ENCODE data around the gene NSRP1. TPM values are rescaled to one million over a fixed set of nuclear protein-coding genes. Genes with fewer than 3 reads are reported as not detected.

Gene NSRP1
- total and polyA plus RNA-seq, 2 of the 13 experiments (the other 11 are each of a cell fraction or from before 2014, with no cell fraction given) = 7.0 to 14.3 TPM

- no peak for FAIRE-seq
- no peak for TF ChIP-seq SNAPC2 (CRISPR knock-in tag; IDR thresholded peaks at IDR 0.05)
- no peak for TF ChIP-seq MYC (CRISPR knock-in tag; IDR thresholded peaks at IDR 0.05; ENCODE audit: borderline replicate concordance)
- no peak for TF ChIP-seq ZBTB21 (CRISPR knock-in tag; IDR thresholded peaks at IDR 0.05)
- TF ChIP-seq SP140L (CRISPR knock-in tag; IDR thresholded peaks at IDR 0.05; ENCODE audit: borderline replicate concordance) = no peak
- TF ChIP-seq ZNF451 (CRISPR knock-in tag; IDR thresholded peaks at IDR 0.05) = no peak
- no peak for TF ChIP-seq ZFX (CRISPR knock-in tag; IDR thresholded peaks at IDR 0.05; ENCODE audit: low read depth)
- no peak for TF ChIP-seq MEF2D (CRISPR knock-in tag; IDR thresholded peaks at IDR 0.05)
- H3K9ac ChIP-seq (ENCODE audit: insufficient read depth, low read depth, low read length) = no peak overlapping the region
- no peak overlapping the region for H3K27ac ChIP-seq (ENCODE audit: extremely low read length, insufficient read depth, low read length)
- no TSS peak for BruUV-seq (replicated peaks)
- CTCF ChIA-PET (ENCODE audit: low intra/inter-chr PET ratio, low total read pairs) = interaction anchor here (3.5 kb wide), 1 partner anchor 64 kb away, joined by 20 read pairs; no protein-coding TSS in a partner anchor
- H3K79me2 ChIP-seq (ENCODE audit: insufficient read depth, low read length) = no peaks in the 10 kb centered on the region
- no peaks in the 10 kb centered on the region for H3K36me3 ChIP-seq (replicated peaks in 1 of 2; ENCODE audit: control insufficient read depth in 1 of 2, insufficient read depth in 2 of 2, low read length in 2 of 2)
- POLR2A ChIA-PET = no interaction called here
- ATAC-seq = no peak
- no peaks in the 10 kb centered on the region for H3K9me3 ChIP-seq (ENCODE audit: low read length)
- intact Hi-C loops (cut with micrococcal nuclease; ENCODE audit: unreplicated experiment) (loop anchor here (10.0 kb wide), 2 partner anchors 156 to 286 kb away; partner anchors contain the start of gene SSH2), in situ Hi-C loops (cut with HindIII; ENCODE audit: extremely low pct_ligation_motif_present, low pct_unique_long_range_greater_than_20kb) (no loop called here)
- no peaks in the 10 kb centered on the region for H4K20me1 ChIP-seq (ENCODE audit: insufficient read depth, low read length)
- peaks cover 0 to 23% of the 10 kb centered on the region in 2 experiments; a peak in 2 of 5 replicates for H3K27me3 ChIP-seq (ENCODE audit: control insufficient read depth in 1 of 2, insufficient read depth in 2 of 2, low read length in 2 of 2)
- DNase-seq (ENCODE audit: low spot score) = no peak
- 28% methylated on average over 4 of the region's 4 CpGs for WGBS (ENCODE audit: low lambda C conversion rate)
- H2AFZ ChIP-seq (ENCODE audit: low read length) = no peak overlapping the region
- H3K4me3 ChIP-seq (replicated peaks in 1 of 3; ENCODE audit: insufficient read depth in 1 of 3, low read depth in 2 of 3, low read length in 3 of 3) = no peak overlapping the region
- peaks cover 10% of the 10 kb centered on the region for H3K4me1 ChIP-seq (ENCODE audit: insufficient read depth, low read length)
- no peak overlapping the region for H3K4me2 ChIP-seq (ENCODE audit: low read depth, low read length)
Measured at GRCh38 chr17:30091121-30091670, 25.4 kb upstream of the NSRP1 start.

GRCh38 chr17:30091771-30092170, 24.8 kb upstream of the NSRP1 start:
- Histone ChIP-seq H3K9me3 (ENCODE audit: low read length) (no peaks in the 10 kb centered on the region), H4K20me1 (ENCODE audit: insufficient read depth, low read length) (no peaks in the 10 kb centered on the region), H3K27ac (ENCODE audit: extremely low read length, insufficient read depth, low read length) (no peak overlapping the region), H3K4me1 (ENCODE audit: insufficient read depth, low read length) (peaks cover 10% of the 10 kb centered on the region), H3K36me3 (replicated peaks in 1 of 2; ENCODE audit: control insufficient read depth in 1 of 2, insufficient read depth in 2 of 2, low read length in 2 of 2) (no peaks in the 10 kb centered on the region), H3K4me3 (replicated peaks in 1 of 3; ENCODE audit: insufficient read depth in 1 of 3, low read depth in 2 of 3, low read length in 3 of 3) (no peak overlapping the region), H3K27me3 (ENCODE audit: control insufficient read depth in 1 of 2, insufficient read depth in 2 of 2, low read length in 2 of 2) (peaks cover 0 to 23% of the 10 kb centered on the region in 2 experiments; a peak in 2 of 5 replicates), H2AFZ (ENCODE audit: low read length) (no peak overlapping the region), H3K4me2 (ENCODE audit: low read depth, low read length) (no peak overlapping the region), H3K9ac (ENCODE audit: insufficient read depth, low read depth, low read length) (no peak overlapping the region), H3K79me2 (ENCODE audit: insufficient read depth, low read length) (no peaks in the 10 kb centered on the region)
- no peak for ATAC-seq
- CTCF ChIA-PET (ENCODE audit: low intra/inter-chr PET ratio, low total read pairs) = interaction anchor here (3.5 kb wide), 1 partner anchor 65 kb away, joined by 20 read pairs; no protein-coding TSS in a partner anchor
- DNase-seq (ENCODE audit: low spot score) = no peak
- POLR2A ChIA-PET = no interaction called here
- FAIRE-seq = no peak
- 52% methylated on average over 6 of the region's 6 CpGs for WGBS (ENCODE audit: low lambda C conversion rate)
- in situ Hi-C loops (cut with HindIII; ENCODE audit: extremely low pct_ligation_motif_present, low pct_unique_long_range_greater_than_20kb) (no loop called here), intact Hi-C loops (cut with micrococcal nuclease; ENCODE audit: unreplicated experiment) (loop anchor here (10.0 kb wide), 2 partner anchors 157 to 287 kb away; partner anchors contain the start of gene SSH2)
- no TSS peak for BruUV-seq (replicated peaks)
- no peak for TF ChIP-seq PHF5A (CRISPR knock-in tag; IDR thresholded peaks at IDR 0.05; ENCODE audit: low read depth, unreplicated experiment)
- no peak for TF ChIP-seq THAP9 (CRISPR knock-in tag; IDR thresholded peaks at IDR 0.05; ENCODE audit: borderline replicate concordance)
- TF ChIP-seq EP300 (IDR thresholded peaks at IDR 0.05; ENCODE audit: low read depth in 2 of 2, low read length in 2 of 2) = no peak
- no peak for TF ChIP-seq EP300 (CRISPR knock-in tag; IDR thresholded peaks at IDR 0.05; ENCODE audit: borderline replicate concordance)
- TF ChIP-seq BHLHE40 (IDR thresholded peaks at IDR 0.05; ENCODE audit: low read length) = no peak
- no peak for TF ChIP-seq HNRNPLL (IDR thresholded peaks at IDR 0.05; ENCODE audit: low read depth, low read length, poor library complexity, severe bottlenecking)
- TF ChIP-seq CAMTA2 (CRISPR knock-in tag; IDR thresholded peaks at IDR 0.05; ENCODE audit: borderline replicate concordance) = no peak
- TF ChIP-seq MIER2 (CRISPR knock-in tag; IDR thresholded peaks at IDR 0.05) = no peak
- TF ChIP-seq FOXJ3 (CRISPR knock-in tag; IDR thresholded peaks at IDR 0.05; ENCODE audit: borderline replicate concordance) = no peak

All from HepG2 (cell line).